Esophagus muscularis mucosa (tissue), 4 donors: ENCODE results near the gene SETBP1. TPM values are rescaled to one million over a fixed set of nuclear protein-coding genes. Genes with fewer than 3 reads are reported as not detected.

Experiments used
- DNase-seq: peaks from one replicate; pipeline ENCODE4 v3.0.0-alpha.2; 2017; ENCODE audit errors: extremely low spot score
- H3K27ac ChIP-seq, 4 donors: fragments of 200-600 bp; sonication (generic); replicated peaks in 1 of 4; 1 replicate in 3 of 4; 2 replicates in 1 of 4; pipeline ENCODE4 v1.5.1; 2016 to 2019; ENCODE audit warnings: mild to moderate bottlenecking in 1 of 4
- H3K27me3 ChIP-seq, 4 donors: fragments of 200-600 bp; sonication (generic); one replicate each; pipeline versions ENCODE4 v1.5.1 to v1.6.0; 2016 to 2019
- H3K36me3 ChIP-seq, 4 donors: fragments of 200-600 bp; sonication (generic); one replicate each; pipeline ENCODE4 v1.5.1; 2016 to 2019
- H3K4me1 ChIP-seq, 4 donors: fragments of 200-600 bp; sonication (generic); one replicate each; pipeline ENCODE4 v1.5.1; 2016 to 2019
- H3K4me3 ChIP-seq, 4 donors: fragments of 200-600 bp; sonication (generic); 1 replicate in 2 of 4; 2 replicates in 2 of 4; pipeline ENCODE4 v1.5.1; 2016 to 2019; ENCODE audit warnings: mild to moderate bottlenecking in 4 of 4, moderate library complexity in 1 of 4
- H3K9me3 ChIP-seq, 4 donors: fragments of 200-600 bp; sonication (generic); 1 replicate in 3 of 4; 2 replicates in 1 of 4; pipeline ENCODE4 v1.5.1; 2016 to 2019
- CTCF ChIP-seq, 3 experiments: fragments of 200-600 bp in 2 of 3; fragments of 450-650 bp in 1 of 3; sonication (generic) in 2 of 3; IDR thresholded peaks; one replicate each; pipeline ENCODE4 v1.5.1; 2017 to 2019; ENCODE audit warnings: antibody characterized with exemption in 3 of 3, mild to moderate bottlenecking in 2 of 3, moderate library complexity in 1 of 3
- EP300 ChIP-seq: sonication (generic); formaldehyde crosslinking; IDR thresholded peaks from one replicate; pipeline ENCODE4 v1.6.1; 2017; ENCODE audit warnings: antibody characterized with exemption
- POLR2A ChIP-seq: fragments of 450-650 bp; IDR thresholded peaks from one replicate; pipeline ENCODE4 v1.6.1; 2017; ENCODE audit warnings: antibody characterized with exemption, moderate library complexity, mild to moderate bottlenecking, low read depth
- POLR2AphosphoS5 ChIP-seq, 2 donors: sonication (generic); formaldehyde crosslinking; IDR thresholded peaks; one replicate each; pipeline ENCODE4 v1.6.1; 2017; ENCODE audit warnings: antibody characterized with exemption in 2 of 2
- WGBS: methylation state at CpG from one replicate; pipeline ENCODE4 v1.1.5; 2018; 5-methylcytosine and 5-hydroxymethylcytosine counted together
- intact Hi-C: fragments of 100-400 bp; cut with DNase I; formaldehyde crosslinking; loops from one replicate; pipeline ENCODE4 v1.15.1; 2023
- total RNA-seq, 4 donors: library from RNA; depleted of rRNA; stranded (reverse); fragments of >200 nt; gene quantifications; one replicate each; pipeline versions ENCODE4 v1.1.0 to v1.2.1, GENCODE V29; 2016

SETBP1 gene
- total RNA-seq, 4 donors from 2014 or later = 40.9 to 86.5 (median 65.1) TPM

- WGBS = 92% methylated on average over 5 of the region's 5 CpGs
- Histone ChIP-seq H3K27ac (no peak overlapping the region), H3K27me3 (no peaks in the 10 kb centered on the region), H3K9me3 (no peaks in the 10 kb centered on the region), H3K4me1 (no peaks in the 10 kb centered on the region), H3K4me3 (no peak overlapping the region), H3K36me3 (peaks cover 0 to 13% (median 0%) of the 10 kb centered on the region in 4 donors)
- no peak for DNase-seq
- TF ChIP-seq CTCF (IDR thresholded peaks at IDR 0.05) (no peak), POLR2AphosphoS5 (IDR thresholded peaks at IDR 0.05) (no peak), POLR2A (no peak), EP300 (no peak)
- intact Hi-C loops = no loop called here
These were observed 358.7 kb downstream of the SETBP1 start for GRCh38 chr18:45039376-45039775.

GRCh38 chr18:45040879-45041278 lies 360.2 kb downstream of the SETBP1 start:
- Histone ChIP-seq H3K4me3 (no peak overlapping the region), H3K36me3 (peaks cover 0 to 13% (median 0%) of the 10 kb centered on the region in 4 donors), H3K4me1 (no peaks in the 10 kb centered on the region), H3K9me3 (no peaks in the 10 kb centered on the region), H3K27me3 (no peaks in the 10 kb centered on the region), H3K27ac (no peak overlapping the region)
- TF ChIP-seq CTCF (IDR thresholded peaks at IDR 0.05) = no peak
- no peak for TF ChIP-seq EP300
- no peak for TF ChIP-seq POLR2AphosphoS5 (IDR thresholded peaks at IDR 0.05)
- TF ChIP-seq POLR2A = no peak
- WGBS = 100% methylated on average over 1 of the region's 1 CpG
- intact Hi-C loops = no loop called here
- DNase-seq = no peak

GRCh38 chr18:45044787-45045186 lies 364.1 kb downstream of the SETBP1 start:
- TF ChIP-seq CTCF (IDR thresholded peaks at IDR 0.05) (no peak), POLR2AphosphoS5 (IDR thresholded peaks at IDR 0.05) (no peak), EP300 (no peak), POLR2A (no peak)
- intact Hi-C loops = no loop called here
- 96% methylated on average over 7 of the region's 7 CpGs for WGBS

GRCh38 chr18:45046228-45046627 lies 365.5 kb downstream of the SETBP1 start:
- no peak for DNase-seq
- H3K36me3 ChIP-seq = no peaks in the 10 kb centered on the region
- peaks cover 0 to 23% (median 20%) of the 10 kb centered on the region in 4 donors for H3K4me1 ChIP-seq
- H3K27me3 ChIP-seq = no peaks in the 10 kb centered on the region
- no peak overlapping the region for H3K27ac ChIP-seq
- H3K9me3 ChIP-seq = no peaks in the 10 kb centered on the region
- WGBS = 84% methylated on average over 3 of the region's 3 CpGs
- intact Hi-C loops = no loop called here
- H3K4me3 ChIP-seq = no peak overlapping the region
- TF ChIP-seq POLR2A (no peak), CTCF (IDR thresholded peaks at IDR 0.05) (no peak), POLR2AphosphoS5 (IDR thresholded peaks at IDR 0.05) (no peak), EP300 (no peak)

More at GRCh38 chr18:45044787-45045186, 364.1 kb downstream of the SETBP1 start:
- H3K36me3 ChIP-seq = no peaks in the 10 kb centered on the region
- DNase-seq = no peak
- H3K27me3 ChIP-seq = no peaks in the 10 kb centered on the region
- H3K9me3 ChIP-seq = no peaks in the 10 kb centered on the region
- no peak overlapping the region for H3K4me3 ChIP-seq
- H3K27ac ChIP-seq = no peak overlapping the region
- H3K4me1 ChIP-seq = peaks cover 0 to 9% (median 5%) of the 10 kb centered on the region in 4 donors

- H3K9me3 ChIP-seq = no peaks in the 10 kb centered on the region
- intact Hi-C loops = no loop called here
- H3K27me3 ChIP-seq = no peaks in the 10 kb centered on the region
- TF ChIP-seq POLR2A (no peak), EP300 (no peak), POLR2AphosphoS5 (IDR thresholded peaks at IDR 0.05) (no peak)
- WGBS = 95% methylated on average over 6 of the region's 6 CpGs
- no peak overlapping the region for H3K27ac ChIP-seq
- DNase-seq = no peak
- no peaks in the 10 kb centered on the region for H3K36me3 ChIP-seq
- H3K4me3 ChIP-seq = no peak overlapping the region
- peaks cover 0 to 28% (median 23%) of the 10 kb centered on the region in 4 donors for H3K4me1 ChIP-seq
These were observed 366.3 kb downstream of the SETBP1 start for GRCh38 chr18:45046961-45047360.
